GM12873 (cell line): ENCODE results near the gene UBE2E1.

ENCODE experiments used
- TF ChIP-seq, protein P1 (sequence below): IDR thresholded peaks from 2 replicates; pipeline ENCODE4 v1.5.1; 2012; ENCODE audit warnings: low read depth, mild to moderate bottlenecking, moderate library complexity, low read length, control low read depth; ENCODE audit not compliant: insufficient read depth; ENCODE audit errors: missing control alignments

The UBE2E1 gene

DNA sequence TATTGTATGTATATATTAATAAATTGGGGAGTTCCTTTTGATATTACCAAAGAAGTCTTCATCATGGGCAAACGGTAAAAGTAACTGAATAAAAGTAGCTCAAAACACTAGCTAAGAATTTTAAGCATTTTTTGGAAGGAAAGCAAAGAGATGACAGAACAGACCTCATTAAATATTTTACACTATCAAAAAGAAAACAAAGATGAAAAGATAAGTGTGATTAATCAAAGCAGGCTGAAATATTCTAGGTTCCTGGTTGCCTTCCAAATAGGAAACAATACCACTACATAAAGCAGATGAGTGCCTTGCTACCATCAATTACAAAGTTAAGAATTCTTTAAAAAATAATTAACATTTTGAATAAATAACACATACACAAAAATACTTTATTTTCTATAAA, 107.4 kb downstream of the UBE2E1 start:
- TF ChIP-seq, protein P1, sequence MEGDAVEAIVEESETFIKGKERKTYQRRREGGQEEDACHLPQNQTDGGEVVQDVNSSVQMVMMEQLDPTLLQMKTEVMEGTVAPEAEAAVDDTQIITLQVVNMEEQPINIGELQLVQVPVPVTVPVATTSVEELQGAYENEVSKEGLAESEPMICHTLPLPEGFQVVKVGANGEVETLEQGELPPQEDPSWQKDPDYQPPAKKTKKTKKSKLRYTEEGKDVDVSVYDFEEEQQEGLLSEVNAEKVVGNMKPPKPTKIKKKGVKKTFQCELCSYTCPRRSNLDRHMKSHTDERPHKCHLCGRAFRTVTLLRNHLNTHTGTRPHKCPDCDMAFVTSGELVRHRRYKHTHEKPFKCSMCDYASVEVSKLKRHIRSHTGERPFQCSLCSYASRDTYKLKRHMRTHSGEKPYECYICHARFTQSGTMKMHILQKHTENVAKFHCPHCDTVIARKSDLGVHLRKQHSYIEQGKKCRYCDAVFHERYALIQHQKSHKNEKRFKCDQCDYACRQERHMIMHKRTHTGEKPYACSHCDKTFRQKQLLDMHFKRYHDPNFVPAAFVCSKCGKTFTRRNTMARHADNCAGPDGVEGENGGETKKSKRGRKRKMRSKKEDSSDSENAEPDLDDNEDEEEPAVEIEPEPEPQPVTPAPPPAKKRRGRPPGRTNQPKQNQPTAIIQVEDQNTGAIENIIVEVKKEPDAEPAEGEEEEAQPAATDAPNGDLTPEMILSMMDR: no peak

DNA sequence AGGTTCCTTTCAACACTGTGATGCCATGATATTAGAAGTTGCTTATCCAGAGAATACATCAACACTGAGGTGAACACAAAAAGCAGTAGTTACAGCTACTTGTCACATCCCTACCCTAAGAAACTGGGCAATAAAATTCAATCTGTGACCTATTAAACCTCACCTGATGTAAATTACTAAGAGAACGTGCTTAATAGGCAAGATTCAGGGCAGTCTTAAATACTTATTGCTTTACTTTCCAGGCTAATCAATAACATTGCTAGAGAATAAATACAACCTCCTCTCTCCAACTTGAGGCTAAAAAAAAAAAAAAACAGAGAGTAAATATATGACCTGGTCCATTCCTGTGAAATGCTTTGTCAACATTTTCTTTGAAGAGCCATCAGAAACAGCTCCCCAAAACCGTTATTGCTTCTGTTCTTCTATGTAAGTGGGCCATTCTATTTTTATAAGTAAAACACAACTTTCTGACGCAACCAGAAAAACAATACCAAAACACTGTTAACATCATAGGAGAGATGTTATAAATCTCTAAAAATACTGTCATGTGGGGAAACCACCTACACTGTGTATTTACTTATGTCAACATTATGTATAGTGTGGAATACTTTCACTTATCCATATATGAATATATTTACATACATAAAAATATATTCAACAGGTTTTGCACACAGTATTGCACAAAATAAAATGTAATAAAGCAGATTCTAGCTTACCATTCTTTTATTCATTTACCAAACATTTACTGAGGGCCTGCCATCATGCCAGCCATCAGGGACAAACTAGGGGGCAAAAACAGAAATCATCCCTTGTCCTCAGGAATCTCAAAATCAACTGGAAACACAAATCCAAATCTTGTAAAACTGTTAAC, 108.4 kb downstream of the UBE2E1 start:
- TF ChIP-seq, protein P1: no peak

DNA sequence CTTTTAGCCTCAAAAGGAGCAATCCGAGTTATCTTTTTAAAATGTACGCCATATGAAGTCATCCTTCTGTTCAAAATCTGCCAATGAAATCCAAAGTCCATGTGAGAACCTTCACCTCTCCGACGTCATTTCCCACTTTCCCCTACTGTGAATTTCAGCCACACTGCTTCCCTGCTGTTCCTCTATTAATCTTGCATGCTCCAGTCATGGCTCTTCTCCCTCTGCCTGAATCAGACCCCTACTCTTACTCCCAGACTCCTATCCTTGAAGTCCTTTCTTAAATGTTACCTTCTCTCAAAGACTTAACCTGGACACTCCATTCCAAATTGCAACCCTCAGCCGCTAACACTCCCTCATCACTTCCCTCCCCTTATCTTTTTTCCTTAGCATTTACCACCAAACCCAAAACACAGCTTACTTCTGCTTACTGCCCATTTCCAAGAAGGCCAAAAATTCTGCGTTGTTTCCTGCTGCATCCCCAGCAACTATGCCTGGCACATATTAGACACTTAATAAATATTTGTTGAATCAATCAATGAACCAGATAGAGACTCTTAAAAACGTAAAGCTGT, 109.9 kb downstream of the UBE2E1 start:
- TF ChIP-seq, protein P1: no peak

DNA sequence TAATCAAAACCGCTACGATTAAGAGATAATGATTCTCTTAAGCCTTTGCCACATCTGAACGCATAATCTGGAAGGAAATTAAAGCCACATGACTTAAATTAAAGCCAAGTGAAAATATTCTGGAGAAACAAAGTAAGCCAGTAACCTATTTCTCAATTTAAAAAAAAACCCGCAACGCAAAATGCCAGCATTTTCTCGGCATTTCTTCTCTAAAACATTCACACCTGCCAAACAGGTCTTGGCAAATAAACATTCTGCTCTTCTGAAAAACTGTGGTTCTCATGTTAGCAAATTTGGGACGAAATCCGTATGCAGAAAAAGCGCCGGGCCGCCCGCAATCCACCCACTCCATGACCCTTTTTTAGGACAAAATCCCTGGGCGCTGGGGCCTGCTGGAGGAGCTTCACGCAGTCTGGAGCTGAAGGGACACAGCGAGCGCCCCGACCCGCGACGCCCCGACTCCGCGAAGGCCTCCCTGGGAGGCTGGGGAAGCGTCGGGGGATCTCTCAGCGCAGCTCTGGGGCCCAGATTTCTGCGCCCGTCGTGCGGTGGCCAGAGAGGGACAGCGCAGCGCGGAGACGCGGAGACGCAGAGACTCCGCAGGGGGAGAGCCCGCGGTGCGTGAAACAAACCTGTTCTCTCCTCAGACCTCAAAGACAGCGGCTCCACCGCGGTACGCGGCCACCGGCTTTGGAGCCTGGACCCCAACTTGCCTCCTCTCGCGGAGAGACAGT, 110.6 kb downstream of the UBE2E1 start:
- TF ChIP-seq, protein P1: no peak

DNA sequence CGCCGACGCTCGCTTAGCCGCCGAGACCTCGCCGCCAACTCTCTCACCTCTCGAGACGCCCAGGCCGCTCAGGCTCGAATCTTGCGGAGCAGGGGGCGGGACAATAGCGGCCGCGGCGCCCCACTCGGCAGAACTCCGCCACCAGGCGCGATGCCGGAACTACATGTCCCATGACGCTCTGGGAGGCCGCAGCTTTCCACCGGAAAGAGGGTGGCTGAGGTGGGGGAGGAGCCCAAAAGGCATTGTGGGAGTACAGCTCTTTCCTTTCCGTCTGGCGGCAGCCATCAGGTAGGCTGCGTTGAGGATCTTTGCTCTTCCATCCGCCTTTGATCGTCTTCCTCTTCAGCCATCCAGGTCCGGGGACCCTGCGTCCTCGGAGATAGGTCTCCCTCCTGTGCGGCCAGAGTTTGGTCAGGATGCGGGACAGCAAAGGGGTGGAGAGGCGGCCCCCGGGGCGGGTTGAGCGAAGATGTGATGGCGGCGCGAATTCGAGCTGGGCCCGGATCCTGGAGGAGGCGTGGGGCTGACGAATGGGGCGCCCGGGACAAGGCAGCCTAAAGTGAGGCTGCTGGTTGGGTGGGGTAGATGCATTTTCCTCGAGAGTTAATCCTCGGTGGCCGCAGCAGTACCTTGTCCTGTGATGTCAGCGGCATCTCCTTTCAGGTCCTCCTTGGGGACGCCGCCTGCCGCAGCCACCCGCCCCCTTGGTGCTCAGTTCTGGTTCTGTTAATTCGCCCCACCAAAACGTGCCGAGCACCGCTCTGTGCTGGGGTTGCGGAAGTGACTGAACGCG, 111.3 kb downstream of the UBE2E1 start, which contains the start of the genes NKIRAS1 and RPL15:
TSS of gene NKIRAS1 (minus strand) at position 105 of the 793 bp plus-strand sequence. CDS start 6,086 bp downstream, outside the sequence.
TSS of gene RPL15 (plus strand) at position 247 of the 793 bp plus-strand sequence. CDS start 728 bp downstream, outside the sequence.
- TF ChIP-seq, protein P1: peak; percentile 35

DNA sequence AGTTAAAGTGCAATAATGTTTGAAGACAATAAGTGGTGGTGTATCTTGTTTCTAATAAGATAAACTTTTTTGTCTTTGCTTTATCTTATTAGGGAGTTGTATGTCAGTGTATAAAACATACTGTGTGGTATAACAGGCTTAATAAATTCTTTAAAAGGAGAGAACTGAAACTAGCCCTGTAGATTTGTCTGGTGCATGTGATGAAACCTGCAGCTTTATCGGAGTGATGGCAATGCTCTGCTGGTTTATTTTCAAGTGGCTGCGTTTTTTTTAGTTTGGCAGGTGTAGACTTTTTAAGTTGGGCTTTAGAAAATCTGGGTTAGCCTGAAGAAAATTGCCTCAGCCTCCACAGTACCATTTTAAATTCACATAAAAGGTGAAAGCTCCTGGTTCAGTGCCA, 113.9 kb downstream of the UBE2E1 start:
- TF ChIP-seq, protein P1: no peak
